GM18868 (cell line): ENCODE results near the gene CCNO.
A peak's percentile ranks its signal among the peaks of the same experiment; 100 is the strongest.

Experiments
- ATAC-seq: cut with Tn5 transposase; IDR thresholded peaks from one replicate; pipeline ENCODE4 v1.9.1; 2021; ENCODE audit warnings: mild to moderate bottlenecking, moderate library complexity; ENCODE audit not compliant: unreplicated experiment

Gene CCNO, protein sequence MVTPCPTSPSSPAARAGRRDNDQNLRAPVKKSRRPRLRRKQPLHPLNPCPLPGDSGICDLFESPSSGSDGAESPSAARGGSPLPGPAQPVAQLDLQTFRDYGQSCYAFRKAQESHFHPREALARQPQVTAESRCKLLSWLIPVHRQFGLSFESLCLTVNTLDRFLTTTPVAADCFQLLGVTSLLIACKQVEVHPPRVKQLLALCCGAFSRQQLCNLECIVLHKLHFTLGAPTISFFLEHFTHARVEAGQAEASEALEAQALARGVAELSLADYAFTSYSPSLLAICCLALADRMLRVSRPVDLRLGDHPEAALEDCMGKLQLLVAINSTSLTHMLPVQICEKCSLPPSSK

DNA sequence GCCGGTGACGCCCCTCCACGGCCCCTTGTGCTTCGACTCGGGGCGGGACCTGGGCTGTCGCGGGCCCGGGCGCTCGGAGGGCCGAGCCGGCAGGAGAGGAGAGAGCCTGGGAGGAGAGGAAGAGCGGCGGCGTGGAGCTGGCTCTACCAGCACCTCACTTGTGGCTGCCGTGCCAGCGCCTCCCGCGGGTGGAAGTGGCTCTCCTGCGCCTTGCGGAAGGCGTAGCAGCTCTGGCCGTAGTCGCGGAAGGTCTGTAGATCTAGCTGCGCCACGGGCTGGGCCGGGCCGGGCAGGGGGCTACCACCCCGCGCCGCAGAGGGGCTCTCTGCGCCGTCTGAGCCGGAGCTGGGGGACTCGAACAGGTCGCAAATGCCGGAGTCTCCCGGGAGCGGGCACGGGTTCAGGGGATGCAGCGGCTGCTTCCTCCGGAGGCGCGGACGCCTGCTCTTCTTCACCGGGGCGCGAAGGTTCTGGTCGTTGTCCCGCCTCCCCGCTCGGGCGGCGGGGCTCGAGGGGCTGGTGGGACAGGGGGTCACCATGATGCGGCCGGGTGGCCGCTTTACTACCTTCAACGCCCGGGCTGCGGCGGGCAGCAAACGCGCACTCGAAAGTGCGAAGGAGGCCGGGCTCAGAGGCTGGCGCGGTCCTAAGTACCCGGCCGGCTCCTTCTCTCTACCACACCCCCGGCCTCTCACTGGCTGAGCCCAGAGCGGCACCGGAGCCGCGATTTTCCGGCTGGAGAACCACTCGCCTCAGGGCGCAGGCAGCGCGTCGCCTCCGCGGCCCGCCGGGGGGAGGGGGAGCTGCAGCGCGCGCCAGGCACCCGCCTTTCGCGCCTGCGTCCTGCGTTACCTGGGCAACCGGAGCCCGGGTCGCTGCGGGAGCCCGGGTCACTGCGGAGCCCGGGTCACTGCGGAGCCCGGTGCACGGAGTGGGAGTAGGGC, at the start of gene CCNO:
CCNO (minus strand) TSS at position 624 of the 944 bp plus-strand sequence; CDS start at position 539, 85 bp downstream.
- ATAC-seq = peak; percentile 51

DNA sequence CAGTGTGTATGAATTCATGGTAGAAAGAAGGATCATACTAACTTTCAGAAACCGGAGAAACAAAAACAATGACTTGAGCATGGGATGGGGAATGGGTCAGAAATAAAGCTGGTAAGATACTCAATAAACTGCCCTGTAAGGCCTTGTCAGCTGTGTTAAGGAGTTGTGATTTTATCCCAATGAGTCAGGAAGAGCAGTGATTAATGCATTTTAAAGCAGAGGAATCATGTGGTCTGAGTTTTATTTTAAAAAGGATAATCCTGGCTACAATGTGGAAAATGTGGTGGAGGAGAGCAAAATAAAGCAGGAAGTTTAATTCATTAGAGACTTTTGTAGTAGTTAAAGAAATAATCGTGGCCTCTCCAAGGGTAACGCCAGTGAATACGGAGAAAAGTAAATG, 45.4 kb upstream of the CCNO start:
- no peak for ATAC-seq

DNA sequence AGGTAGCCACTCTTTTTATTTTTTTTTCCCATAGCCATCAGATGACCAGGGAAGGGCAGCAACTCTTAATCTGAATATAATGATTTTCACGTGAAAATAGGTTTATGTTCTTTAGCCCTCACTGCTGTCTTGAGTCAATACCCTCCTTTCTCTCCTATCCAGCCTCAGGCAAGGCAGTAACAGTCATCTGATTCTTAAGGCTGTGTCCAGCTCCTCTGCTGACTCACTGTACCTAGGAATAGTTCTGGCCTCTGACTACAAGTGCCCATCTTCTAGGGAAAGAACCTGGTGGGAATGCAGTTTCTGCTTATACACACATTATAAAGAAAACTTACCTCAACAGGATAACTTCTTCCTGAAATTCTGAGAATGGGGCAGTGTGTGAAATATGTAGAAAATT, 43.4 kb upstream of the CCNO start:
- no peak for ATAC-seq

DNA sequence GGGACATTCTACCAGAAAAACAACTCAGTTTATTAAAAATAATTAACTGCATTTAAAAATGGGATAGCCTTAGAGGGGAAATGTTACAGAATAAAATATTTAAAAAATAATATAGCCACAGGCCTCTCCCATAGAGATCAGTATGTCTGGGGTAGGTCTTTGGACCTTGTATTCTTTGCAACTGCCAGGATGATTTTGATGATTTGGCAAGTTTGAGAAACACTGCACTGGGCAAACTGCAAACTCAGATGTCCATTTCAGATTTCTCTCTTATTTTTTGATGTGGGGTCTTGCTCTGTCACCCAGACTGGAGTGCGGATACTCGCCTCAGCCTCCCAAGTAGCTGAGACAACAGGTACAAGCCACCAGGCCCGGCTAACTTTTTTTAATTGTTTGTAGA, 24.9 kb upstream of the CCNO start:
- ATAC-seq = no peak

DNA sequence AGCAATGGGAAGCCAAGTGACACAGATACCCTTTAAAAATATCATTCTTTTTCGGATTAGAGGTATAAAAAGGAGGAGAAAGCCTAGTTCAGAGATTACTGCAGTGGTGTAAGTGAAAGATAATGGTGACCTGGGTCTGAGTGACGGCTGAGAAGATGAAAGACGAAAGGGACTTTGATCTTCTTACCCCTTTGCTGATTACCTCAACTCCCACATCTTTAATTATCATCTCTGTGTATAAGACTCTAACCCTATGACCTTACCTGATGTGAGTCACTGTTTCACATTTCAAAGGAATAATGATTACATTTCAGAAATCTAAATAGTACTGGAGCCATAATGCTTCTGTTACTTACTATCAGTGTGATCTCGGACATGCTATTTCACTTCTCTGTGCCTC, 21.4 kb upstream of the CCNO start:
- no peak for ATAC-seq

DNA sequence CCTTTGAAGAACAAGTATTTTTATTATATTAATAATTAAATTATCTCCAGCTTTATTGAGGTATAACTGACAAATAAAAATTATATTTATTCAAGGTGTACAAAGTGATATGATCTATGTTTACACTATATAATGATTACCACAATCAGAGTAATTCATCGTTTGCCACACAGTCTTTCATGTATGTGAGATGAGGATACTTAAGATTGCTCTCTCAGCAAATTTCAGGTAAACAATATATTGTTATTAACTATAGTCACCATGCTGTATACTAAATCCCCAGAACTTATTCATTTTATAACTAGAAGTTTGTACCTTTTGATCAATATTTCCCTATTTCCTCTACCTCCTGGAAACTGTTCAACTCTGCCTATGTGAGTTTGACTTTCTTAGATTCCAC, 16.7 kb upstream of the CCNO start:
- no peak for ATAC-seq

DNA sequence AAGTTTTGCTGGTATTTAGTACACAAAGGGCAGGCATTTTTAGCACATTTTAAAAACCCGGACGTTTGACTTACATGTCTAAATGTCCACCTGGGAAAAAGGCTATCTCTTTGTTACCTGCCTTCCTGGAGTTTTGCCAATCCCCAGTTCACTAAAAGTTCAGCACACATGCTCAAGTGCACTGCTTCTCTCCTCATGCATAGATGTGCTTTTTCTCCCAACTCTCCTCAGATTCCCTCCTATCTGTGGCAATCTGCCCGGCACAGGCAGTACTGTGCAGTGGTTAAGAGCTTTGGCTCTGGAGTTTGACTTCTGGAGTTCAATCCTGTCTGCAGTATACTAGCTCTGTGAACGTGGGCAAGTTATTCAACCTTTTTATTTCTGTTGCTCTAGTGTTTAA, 8.3 kb upstream of the CCNO start:
- ATAC-seq = no peak

DNA sequence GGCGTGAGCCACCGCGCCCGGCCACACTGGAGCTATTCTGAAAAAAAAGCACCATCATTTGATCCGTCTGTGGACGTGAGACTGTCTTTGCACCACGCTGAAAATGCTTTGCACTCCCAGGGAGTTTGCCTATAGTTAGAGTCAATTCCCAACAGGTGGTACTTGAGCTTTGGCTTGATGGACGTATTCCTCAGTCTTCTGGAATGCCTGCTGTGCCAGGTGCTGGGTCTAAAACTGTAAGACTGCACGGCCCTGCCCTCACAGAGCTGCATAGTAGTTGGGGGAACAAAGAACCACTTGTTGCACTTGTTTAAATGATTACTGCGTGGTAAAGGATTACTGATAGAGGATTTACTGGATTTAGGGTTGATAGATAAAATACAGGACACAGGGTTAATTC, 3.4 kb upstream of the CCNO start:
- no peak for ATAC-seq

DNA sequence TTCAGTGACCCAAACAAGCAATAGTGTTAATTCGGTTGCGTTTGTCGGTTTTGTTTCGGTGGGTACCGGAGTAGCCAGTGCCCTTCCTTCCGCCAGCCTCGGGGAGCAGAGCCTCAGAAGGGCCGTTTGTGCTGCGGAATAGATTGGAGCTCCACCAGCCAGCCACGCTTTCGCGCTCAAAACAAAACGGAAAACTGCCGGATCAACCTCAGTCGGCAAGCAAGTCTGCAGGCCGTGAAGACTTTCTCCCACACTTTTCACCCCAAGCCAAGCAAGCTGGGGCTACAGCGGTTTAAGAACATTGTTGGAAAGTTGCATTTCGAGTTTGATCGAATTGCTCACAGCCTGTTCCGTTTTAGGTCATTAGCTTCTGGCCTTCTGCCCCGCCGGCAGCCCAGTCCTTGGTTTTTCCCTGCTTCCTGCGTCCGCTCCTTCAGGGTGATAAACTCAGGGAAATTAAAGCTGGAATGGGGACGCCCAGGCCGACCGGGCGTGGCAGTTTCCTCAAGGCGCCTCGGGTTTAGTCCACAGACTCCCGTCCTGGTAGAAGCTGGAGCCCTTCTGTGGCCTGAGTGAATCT, 803 bp upstream of the CCNO start:
- ATAC-seq = no peak

DNA sequence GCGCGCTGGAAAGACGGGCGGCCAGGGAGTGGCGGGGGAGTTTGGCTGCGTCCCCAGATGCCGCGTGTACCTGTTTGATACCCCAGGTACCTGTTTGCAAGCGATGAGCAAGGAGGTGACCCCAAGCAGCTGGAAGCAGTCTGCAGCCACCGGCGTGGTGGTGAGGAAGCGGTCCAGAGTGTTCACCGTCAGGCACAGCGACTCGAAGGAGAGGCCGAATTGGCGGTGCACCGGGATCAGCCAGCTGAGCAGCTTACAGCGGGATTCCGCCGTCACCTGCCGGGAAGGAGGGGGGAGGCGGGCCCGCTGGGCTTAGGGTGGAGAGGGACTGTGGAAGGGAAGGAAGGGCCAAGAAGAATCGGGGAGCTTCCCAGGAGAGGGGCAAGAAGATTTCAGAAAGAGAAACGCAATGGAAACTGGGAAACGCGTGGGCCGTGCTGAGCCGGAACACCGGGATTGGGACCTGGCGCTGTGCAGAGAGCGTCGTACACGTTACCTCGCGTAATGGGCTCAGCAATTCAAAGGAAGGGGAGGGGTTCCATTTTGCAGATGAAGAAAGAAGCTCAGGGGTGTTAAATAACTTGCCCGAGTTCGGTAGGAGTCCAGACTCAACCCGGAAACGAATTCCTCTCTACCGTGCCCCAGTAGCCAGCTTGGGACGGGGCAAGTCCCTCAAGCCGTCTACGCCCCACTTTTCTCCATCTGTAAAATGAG, 980 bp downstream of the CCNO start:
- peak; percentile 5 for ATAC-seq

DNA sequence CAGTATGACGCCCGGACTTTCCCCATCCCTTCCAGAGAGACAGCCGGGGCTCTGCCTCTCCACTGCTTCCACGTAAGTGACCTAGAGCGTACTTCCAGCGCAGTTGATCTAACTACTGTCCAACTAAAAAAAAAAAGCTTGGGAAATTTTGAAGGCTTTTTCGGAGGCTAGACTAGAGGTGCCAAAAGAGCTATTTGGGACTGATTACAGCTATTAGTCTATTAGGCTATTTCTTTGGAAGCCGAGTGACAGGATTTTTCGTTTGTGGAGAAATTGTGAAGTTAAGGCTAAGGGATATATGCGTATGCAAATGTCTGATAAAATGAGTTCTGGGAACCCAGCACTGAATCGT, 1.5 kb downstream of the CCNO start:
- ATAC-seq = no peak

DNA sequence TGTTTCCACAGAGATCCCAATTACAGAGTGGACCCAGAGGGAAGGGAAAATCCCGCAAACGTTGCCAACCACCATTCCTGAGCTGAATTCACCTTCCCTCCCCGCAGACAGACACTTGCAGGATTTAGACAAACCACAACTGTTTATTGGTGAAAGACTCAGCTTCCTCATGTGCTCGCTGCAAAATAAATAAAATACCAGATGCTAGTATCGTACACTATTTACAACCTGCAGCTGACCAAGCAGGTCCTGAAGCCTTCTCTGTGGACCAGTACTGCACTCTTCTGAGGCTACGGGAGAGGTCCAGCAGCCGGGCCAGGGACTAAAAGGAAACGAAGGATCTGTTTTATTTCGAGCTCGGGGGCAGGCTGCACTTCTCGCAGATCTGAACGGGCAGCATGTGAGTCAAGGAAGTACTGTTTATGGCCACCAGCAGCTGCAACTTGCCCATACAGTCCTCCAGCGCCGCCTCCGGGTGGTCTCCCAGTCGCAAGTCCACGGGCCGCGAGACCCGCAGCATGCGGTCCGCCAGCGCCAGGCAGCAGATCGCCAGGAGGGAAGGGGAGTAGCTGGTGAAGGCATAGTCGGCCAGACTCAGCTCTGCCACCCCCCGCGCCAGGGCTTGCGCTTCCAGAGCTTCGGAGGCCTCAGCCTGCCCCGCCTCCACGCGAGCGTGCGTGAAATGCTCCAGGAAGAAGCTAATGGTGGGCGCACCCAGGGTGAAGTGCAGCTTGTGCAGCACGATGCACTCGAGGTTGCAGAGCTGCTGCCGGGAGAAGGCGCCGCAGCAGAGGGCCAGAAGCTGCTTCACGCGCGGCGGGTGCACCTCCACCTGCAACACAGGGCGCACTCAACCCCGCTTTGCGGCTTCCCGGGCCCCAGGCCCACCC, 2.1 kb downstream of the CCNO start:
- ATAC-seq = no peak

DNA sequence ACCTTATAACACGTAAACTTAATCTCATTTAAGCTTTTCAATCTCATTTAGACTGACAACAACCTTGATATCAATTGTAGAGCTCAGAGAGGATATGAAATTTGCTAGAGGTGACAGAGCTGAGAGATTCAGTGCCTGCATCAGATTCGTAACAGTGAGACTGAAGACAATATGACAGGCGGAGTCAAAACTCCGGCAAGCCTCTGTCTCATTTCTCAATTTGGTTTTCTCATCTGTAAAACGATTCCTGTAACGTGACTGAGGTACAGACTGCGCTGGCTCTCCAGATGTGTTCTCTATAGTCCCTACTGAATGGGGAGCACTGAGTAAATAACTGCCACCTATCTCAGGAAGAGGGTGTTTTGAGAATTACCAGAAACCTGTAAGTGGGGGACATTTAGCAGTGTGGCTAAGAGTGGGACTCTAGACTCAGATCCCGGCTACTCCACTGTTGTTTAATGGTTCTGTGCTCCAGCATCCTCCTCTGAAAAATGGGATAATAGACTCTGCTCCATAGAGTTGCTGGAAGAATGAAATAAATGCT, 3.2 kb downstream of the CCNO start:
- no peak for ATAC-seq

DNA sequence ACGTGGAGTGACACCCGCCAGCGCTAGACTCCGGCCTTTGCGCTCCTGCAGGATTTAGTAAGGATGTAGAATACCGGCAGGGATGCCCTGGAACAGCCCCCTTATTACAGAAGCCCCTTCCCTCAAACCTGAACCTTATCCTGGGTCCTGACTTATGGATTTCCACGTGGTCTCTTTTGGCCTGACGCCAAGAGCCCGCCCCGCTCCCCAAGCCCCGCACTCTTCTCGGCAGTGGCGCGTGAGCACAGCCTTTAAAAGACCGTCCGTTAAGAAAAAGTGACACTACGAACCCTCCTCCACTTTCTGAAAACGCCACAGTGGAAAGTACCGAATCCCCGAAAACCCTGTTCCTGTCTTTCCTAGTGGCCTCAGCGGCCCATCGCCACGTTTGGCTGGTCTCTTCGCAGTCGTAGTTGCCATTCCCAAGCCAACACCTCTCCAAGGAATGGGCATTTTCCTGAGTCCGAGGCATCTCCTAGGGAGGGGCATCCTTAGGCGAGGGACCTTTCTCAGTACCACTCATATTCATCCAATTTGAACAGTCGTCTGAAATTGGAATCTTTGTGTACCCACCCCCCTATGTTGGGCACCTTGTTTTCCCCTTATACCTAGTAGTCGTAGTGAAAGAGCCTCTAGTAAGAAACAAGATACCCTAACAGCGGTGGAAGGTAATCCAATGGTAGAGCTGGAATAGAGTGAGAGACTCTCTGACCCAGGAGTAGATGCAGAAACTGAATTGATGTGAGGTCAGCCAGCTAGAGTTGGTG, 5.6 kb downstream of the CCNO start:
- no peak for ATAC-seq

DNA sequence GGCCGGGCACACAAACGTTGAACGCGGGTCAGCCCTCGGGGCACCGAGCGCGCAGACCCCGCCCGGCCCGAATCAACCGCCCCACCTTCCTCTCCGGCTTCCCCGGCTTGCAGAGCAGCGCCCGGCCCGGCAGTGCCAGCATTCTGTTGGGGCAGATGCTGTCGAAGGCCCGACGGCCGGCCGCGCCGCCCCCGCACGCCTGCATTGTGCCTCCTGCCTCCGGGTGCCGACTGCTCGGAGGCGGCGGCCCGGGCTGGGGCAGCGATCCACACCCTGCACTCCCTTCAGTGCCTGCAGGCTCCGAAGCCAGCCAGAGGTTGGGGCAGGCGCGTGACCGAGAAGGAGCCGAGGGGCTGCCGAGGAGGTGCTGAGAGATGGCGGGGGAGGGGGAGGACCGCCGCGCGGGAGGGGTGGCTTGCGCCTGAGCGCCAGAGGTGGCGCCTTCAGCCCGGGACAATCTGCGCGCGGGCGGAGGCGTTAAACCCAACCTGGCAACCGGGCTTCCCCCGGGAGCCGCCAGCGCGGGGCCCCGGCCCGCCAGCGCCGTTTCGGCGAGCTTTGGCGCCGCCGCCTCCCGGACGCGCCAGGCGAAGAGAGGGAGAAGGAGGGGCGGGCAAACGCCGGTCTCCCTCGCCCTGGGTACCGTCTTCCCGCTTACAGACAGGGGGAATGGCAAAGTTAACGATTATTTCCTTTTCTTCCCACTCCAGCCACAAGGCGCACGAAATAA, 6.3 kb downstream of the CCNO start, which contains the start of gene MCIDAS:
MCIDAS (minus strand) TSS at position 382 of the 730 bp plus-strand sequence; CDS start at position 205, 177 bp downstream.
- peak; percentile 47 for ATAC-seq

DNA sequence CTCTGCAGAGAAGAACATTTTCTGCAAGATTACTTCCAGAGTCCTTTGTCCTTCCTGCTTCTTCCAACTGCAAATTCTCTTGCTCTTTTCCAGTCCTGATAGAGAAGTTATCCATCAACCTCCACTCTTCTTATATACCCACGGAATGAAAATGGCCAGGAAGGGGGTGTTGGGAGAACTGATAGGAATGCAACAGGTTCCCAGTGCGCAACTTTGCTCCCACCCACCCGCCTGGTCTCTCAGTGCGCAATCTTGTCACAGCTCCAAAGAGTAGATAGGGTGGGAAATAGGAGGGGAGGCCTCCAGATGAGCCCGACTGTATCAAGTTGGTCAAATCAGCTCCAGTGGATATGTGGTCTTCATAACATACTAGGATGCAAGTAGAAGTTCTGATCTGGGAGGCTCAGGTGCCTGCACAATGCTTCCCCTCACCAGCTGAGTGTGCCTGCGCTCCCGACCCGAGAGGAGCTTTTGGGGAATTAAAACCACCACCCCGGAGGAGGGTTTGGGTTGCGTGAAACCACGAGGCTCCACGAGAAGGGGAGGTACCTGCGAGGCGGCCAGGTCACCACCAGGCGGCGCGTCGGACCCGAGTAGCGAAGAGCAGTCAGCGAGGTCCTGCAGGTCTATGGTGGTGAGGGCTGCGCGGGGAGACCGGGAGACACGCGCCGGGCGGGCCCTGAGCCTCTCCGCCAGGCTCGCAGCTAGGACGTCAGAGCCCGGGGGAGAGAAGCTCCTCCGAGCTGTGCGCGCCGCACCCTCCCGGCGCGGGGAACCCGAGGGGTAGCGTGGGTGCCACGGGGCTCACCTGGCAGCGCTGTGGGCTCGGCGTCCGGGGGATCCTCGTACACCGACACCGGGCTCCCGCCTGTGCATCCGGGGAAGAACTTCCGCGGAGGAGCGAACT, 7.1 kb downstream of the CCNO start:
- ATAC-seq = peak; percentile 64

DNA sequence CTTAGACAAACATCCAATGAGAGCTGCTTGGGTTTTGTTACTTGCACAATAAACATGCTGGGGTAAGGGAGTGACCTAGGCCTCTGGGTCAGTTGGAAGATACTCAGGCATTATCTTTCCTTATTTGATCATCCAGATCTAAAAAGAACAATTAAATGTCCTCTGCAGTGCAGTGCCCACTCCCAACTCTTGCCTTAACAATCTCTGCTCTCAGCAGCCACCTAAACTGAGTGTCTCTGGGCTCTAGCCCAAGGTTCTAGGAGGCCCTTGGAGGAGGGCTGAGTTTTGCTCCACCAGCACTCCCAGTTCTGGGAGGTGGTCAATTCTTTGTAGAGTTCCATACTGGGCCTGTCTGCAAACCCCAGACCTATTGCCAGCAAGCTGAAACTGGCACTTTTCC, 8.1 kb downstream of the CCNO start:
- ATAC-seq = no peak
